PFSK-1 (cell line): ENCODE results near the gene CXXC5.

ENCODE experiments used
- FOXP2 ChIP-seq: optimal IDR thresholded peaks from 2 replicates; pipeline ENCODE3; 2011; ENCODE audit warnings: borderline replicate concordance, control low read depth, inconsistent platforms; ENCODE audit not compliant: insufficient read depth; ENCODE audit errors: extremely low read length, extremely low read depth
- POLR2AphosphoS5 ChIP-seq: IDR thresholded peaks from 2 replicates; pipeline ENCODE4 v1.6.1; 2012; ENCODE audit warnings: low read depth, mild to moderate bottlenecking, control low read depth, low read length, moderate library complexity
- REST ChIP-seq, 2 experiments: IDR thresholded peaks; 2 replicates each; pipeline versions ENCODE4 v1.6.1 to v1.8.0; 2011 to 2012; ENCODE audit warnings: low read depth in 2 of 2, low read length in 2 of 2, control low read depth in 1 of 2, inconsistent platforms in 1 of 2, mild to moderate bottlenecking in 1 of 2, moderate library complexity in 1 of 2; ENCODE audit not compliant: insufficient read depth in 1 of 2
- SIN3A ChIP-seq: IDR thresholded peaks from 2 replicates; pipeline ENCODE4 v1.6.1; 2012; ENCODE audit warnings: mild to moderate bottlenecking, low read length, moderate library complexity, borderline replicate concordance; ENCODE audit not compliant: insufficient read depth
- TAF1 ChIP-seq: IDR thresholded peaks from 2 replicates; pipeline ENCODE4 v1.6.1; 2012; ENCODE audit warnings: low read length, control low read depth, borderline replicate concordance; ENCODE audit not compliant: insufficient read depth

GRCh38 chr5:139646111-139646510, 2.0 kb upstream of the CXXC5 start:
- no peak for TF ChIP-seq SIN3A
- no peak for TF ChIP-seq REST (IDR thresholded peaks at IDR 0.05; ENCODE audit: insufficient read depth in 1 of 2, low read depth in 2 of 2, low read length in 2 of 2)
- TF ChIP-seq POLR2AphosphoS5: no peak
- no peak for TF ChIP-seq FOXP2
- no peak for TF ChIP-seq TAF1
